ENCODE measurements around the gene C6orf89. TPM values are rescaled to one million over a fixed set of nuclear protein-coding genes. Genes with fewer than 3 reads are reported as not detected.

C6orf89 gene
- total and polyA plus RNA-seq, 4 donors: 16.7 to 59.7 (median 39.8) TPM

- H3K4me1 ChIP-seq (ENCODE audit: control insufficient read depth in 1 of 2, insufficient read depth in 2 of 2, low read length in 2 of 2): peaks cover 1 to 3% of the 10 kb centered on the region in 2 donors
- no peaks in the 10 kb centered on the region for H3K27me3 ChIP-seq (ENCODE audit: control insufficient read depth in 1 of 2, insufficient read depth in 2 of 2, low read length in 1 of 2)
- H3K9me3 ChIP-seq (ENCODE audit: control insufficient read depth, low read length): no peaks in the 10 kb centered on the region
- DNase-seq: no peak
- H3K36me3 ChIP-seq (ENCODE audit: control insufficient read depth in 1 of 2, insufficient read depth in 2 of 2, low read length in 1 of 2): no peaks in the 10 kb centered on the region
- no peak overlapping the region for H3K27ac ChIP-seq (ENCODE audit: low read depth in 1 of 2, low read length in 2 of 2)
- intact Hi-C loops (cut with DNase I): no loop called here
- no peak for ATAC-seq (ENCODE audit: low FRiP score)
- 86 to 95% methylated on average over 1 of the region's 1 CpG for WGBS, 2 donors
- H3K4me3 ChIP-seq (ENCODE audit: low read length in 2 of 2): no peak overlapping the region
These were observed 12.6 kb upstream of the C6orf89 start for GRCh38 chr6:36873115-36873514.

DNA sequence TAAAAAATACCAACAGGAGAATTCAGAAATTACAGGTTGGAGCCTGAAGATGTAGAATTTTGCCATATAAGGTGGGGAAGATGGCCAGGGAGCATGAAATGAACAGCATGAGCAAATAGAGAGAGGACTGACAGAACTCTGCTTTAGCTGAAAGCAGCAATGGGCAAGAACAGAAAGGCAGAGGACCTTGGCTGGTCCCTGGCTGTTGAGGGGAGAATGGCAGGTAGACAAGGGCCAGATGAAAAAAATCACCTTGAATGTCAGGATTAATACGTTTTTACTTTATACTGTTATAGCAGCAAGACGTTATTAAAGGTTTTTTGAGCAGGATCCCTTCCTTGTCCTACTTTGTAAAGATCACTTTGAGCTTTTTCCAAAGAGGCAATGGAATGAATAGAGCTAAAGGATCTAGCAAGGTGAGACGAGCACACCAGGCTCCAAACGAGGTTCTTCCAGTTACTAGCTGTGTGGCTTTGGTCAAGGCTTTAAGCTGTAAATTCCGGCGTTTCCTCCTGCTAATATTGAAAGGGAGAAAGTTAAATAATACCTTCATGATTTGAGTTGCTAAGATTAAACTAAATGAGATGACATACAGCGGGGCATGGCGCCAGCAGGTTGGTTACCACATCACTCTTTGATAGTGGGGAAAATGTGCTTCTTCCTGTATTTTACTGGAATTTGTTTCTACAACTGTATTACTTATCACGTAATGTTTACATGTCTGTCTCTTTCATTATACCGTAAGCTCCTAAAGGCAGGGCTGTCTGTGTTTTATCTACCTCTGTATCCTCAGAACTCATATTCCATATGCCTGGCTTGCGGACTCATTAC is 11.9 kb upstream of the C6orf89 start:
- 5 to 7% methylated on average over 11 of the region's 11 CpGs for WGBS, 2 donors
- intact Hi-C loops (cut with DNase I): no loop called here
- Histone ChIP-seq H3K36me3 (ENCODE audit: control insufficient read depth in 1 of 2, insufficient read depth in 2 of 2, low read length in 1 of 2) (no peaks in the 10 kb centered on the region), H3K4me3 (ENCODE audit: low read length in 2 of 2) (peak overlapping the region; percentile 86 to 96), H3K9me3 (ENCODE audit: control insufficient read depth, low read length) (no peaks in the 10 kb centered on the region), H3K4me1 (ENCODE audit: control insufficient read depth in 1 of 2, insufficient read depth in 2 of 2, low read length in 2 of 2) (peaks cover 1 to 3% of the 10 kb centered on the region in 2 donors), H3K27ac (ENCODE audit: low read depth in 1 of 2, low read length in 2 of 2) (no peak overlapping the region), H3K27me3 (ENCODE audit: control insufficient read depth in 1 of 2, insufficient read depth in 2 of 2, low read length in 1 of 2) (no peaks in the 10 kb centered on the region)
- DNase-seq (peak in 1 of 2 donors; percentile 81), ATAC-seq (ENCODE audit: low FRiP score) (no peak)

DNA sequence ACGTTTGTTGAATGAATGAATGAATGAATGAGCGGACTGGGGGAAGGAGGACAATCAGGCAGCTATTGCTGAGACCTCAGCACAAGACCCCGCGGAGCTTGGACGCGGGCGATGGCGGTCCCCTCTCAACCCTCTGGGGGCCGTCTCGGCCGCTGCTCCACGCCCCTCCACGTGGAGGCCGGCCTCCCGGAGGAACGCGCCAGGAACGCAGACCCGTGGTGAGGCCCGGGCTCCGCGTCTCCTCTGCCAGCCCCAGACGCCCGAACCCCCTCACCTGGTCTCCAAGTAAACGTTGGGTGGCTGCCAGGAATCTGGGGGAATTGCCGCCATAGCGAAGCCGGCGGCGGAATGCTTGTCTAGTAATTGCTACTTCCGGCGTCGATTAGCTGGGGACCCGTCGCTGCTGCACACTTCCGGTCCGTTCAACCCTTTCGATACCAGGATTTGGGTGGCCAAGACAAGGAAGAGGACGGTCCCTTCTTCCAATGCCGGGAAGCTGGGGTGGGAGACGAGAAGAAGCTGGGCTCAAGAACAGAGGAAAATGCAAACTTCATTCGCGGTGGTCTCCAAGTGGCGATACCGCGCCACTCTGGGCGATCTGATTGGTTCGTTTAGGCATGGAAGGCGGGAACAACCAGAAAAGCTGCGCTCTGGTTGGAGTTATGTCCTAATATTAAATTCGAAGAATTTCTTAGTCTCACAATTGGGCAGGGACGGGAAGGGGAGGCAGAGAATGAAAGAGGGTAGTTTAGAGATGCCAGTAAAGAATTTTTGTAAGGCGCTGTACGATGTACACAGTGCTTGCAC is 11.1 kb upstream of the C6orf89 start, which contains the start of gene PPIL1:
PPIL1 (minus strand) TSS at position 361 of the 807 bp plus-strand sequence; CDS start at position 330, 31 bp downstream.
- Histone ChIP-seq H3K9me3 (ENCODE audit: control insufficient read depth, low read length) (no peaks in the 10 kb centered on the region), H3K4me3 (ENCODE audit: low read length in 2 of 2) (peak within 1 kb of the TSS; percentile 86 to 96), H3K27ac (ENCODE audit: low read depth in 1 of 2, low read length in 2 of 2) (peak within 1 kb of the TSS in 1 of 2 donors; percentile 74), H3K36me3 (ENCODE audit: control insufficient read depth in 1 of 2, insufficient read depth in 2 of 2, low read length in 1 of 2) (no peaks in the 10 kb centered on the region), H3K4me1 (ENCODE audit: control insufficient read depth in 1 of 2, insufficient read depth in 2 of 2, low read length in 2 of 2) (peaks cover 1 to 3% of the 10 kb centered on the region in 2 donors), H3K27me3 (ENCODE audit: control insufficient read depth in 1 of 2, insufficient read depth in 2 of 2, low read length in 1 of 2) (no peaks in the 10 kb centered on the region)
- DNase-seq (peak; percentile 88 to 94), ATAC-seq (ENCODE audit: low FRiP score) (peak; percentile 94)
- 0% methylated on average over 50 to 54 of the region's 54 CpGs for WGBS, 2 donors
- intact Hi-C loops (cut with DNase I): no loop called here

- intact Hi-C loops (cut with DNase I): no loop called here
- peaks cover 1 to 3% of the 10 kb centered on the region in 2 donors for H3K4me1 ChIP-seq (ENCODE audit: control insufficient read depth in 1 of 2, insufficient read depth in 2 of 2, low read length in 2 of 2)
- peak overlapping the region; percentile 37 to 86 for H3K4me3 ChIP-seq (ENCODE audit: low read length in 2 of 2)
- no peaks in the 10 kb centered on the region for H3K27me3 ChIP-seq (ENCODE audit: control insufficient read depth in 1 of 2, insufficient read depth in 2 of 2, low read length in 1 of 2)
- WGBS, 2 donors: 24 to 34% methylated on average over 6 of the region's 6 CpGs
- no peak for ATAC-seq (ENCODE audit: low FRiP score)
- H3K27ac ChIP-seq (ENCODE audit: low read depth in 1 of 2, low read length in 2 of 2): no peak overlapping the region
- H3K36me3 ChIP-seq (ENCODE audit: control insufficient read depth in 1 of 2, insufficient read depth in 2 of 2, low read length in 1 of 2): no peaks in the 10 kb centered on the region
- no peak for DNase-seq
- no peaks in the 10 kb centered on the region for H3K9me3 ChIP-seq (ENCODE audit: control insufficient read depth, low read length)
These were observed 10.5 kb upstream of the C6orf89 start for GRCh38 chr6:36875250-36875633.

DNA sequence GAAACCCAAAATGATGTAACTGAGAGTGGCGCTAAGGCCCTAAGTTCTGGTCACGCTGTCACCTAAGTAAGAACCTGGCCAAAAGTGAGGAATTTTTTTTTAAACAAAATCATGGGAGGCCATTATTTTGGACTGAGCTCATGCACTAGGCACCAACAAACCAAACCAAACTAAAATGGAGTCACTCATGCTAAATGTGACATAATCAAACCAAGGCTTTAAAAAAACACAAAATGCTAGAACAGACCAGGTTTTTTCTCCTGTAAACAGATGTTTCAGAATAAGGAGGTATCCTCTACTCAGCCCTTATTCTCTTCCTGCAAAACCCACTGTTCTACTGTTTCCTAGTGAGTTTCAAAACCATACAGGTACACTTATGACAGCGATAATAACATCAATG is 1.1 kb upstream of the C6orf89 start:
- no peaks in the 10 kb centered on the region for H3K27me3 ChIP-seq (ENCODE audit: control insufficient read depth in 1 of 2, insufficient read depth in 2 of 2, low read length in 1 of 2)
- intact Hi-C loops (cut with DNase I): loop anchor here (1.0 to 10.0 kb wide), 4 partner anchors 96 to 330 kb away; no protein-coding TSS in a partner anchor
- H3K27ac ChIP-seq (ENCODE audit: low read depth in 1 of 2, low read length in 2 of 2): no peak overlapping the region
- H3K4me3 ChIP-seq (ENCODE audit: low read length in 2 of 2): no peak overlapping the region
- H3K36me3 ChIP-seq (ENCODE audit: control insufficient read depth in 1 of 2, insufficient read depth in 2 of 2, low read length in 1 of 2): no peaks in the 10 kb centered on the region
- H3K9me3 ChIP-seq (ENCODE audit: control insufficient read depth, low read length): no peaks in the 10 kb centered on the region
- ATAC-seq (ENCODE audit: low FRiP score): no peak
- H3K4me1 ChIP-seq (ENCODE audit: control insufficient read depth in 1 of 2, insufficient read depth in 2 of 2, low read length in 2 of 2): peaks cover 0 to 2% of the 10 kb centered on the region in 2 donors
- no peak for DNase-seq
- WGBS, 2 donors: 96 to 99% methylated on average over 3 of the region's 3 CpGs

GRCh38 chr6:36886950-36887618 is 1.3 kb downstream of the C6orf89 start:
- H3K36me3 ChIP-seq (ENCODE audit: control insufficient read depth in 1 of 2, insufficient read depth in 2 of 2, low read length in 1 of 2): no peaks in the 10 kb centered on the region
- H3K9me3 ChIP-seq (ENCODE audit: control insufficient read depth, low read length): no peaks in the 10 kb centered on the region
- H3K4me3 ChIP-seq (ENCODE audit: low read length in 2 of 2): no peak overlapping the region
- ATAC-seq (ENCODE audit: low FRiP score) (no peak), DNase-seq (no peak)
- WGBS, 2 donors: 57 to 61% methylated on average over 10 of the region's 10 CpGs
- intact Hi-C loops (cut with DNase I): loop anchor here (5.0 to 10.0 kb wide), 2 partner anchors 130 to 328 kb away; no protein-coding TSS in a partner anchor
- peaks cover 0 to 2% of the 10 kb centered on the region in 2 donors for H3K4me1 ChIP-seq (ENCODE audit: control insufficient read depth in 1 of 2, insufficient read depth in 2 of 2, low read length in 2 of 2)
- H3K27ac ChIP-seq (ENCODE audit: low read depth in 1 of 2, low read length in 2 of 2): no peak overlapping the region
- H3K27me3 ChIP-seq (ENCODE audit: control insufficient read depth in 1 of 2, insufficient read depth in 2 of 2, low read length in 1 of 2): no peaks in the 10 kb centered on the region

- ATAC-seq (ENCODE audit: low FRiP score): no peak
- H3K36me3 ChIP-seq (ENCODE audit: control insufficient read depth in 1 of 2, insufficient read depth in 2 of 2, low read length in 1 of 2): no peaks in the 10 kb centered on the region
- no peaks in the 10 kb centered on the region for H3K9me3 ChIP-seq (ENCODE audit: control insufficient read depth, low read length)
- 88 to 93% methylated on average over 7 of the region's 7 CpGs for WGBS, 2 donors
- H3K4me1 ChIP-seq (ENCODE audit: control insufficient read depth in 1 of 2, insufficient read depth in 2 of 2, low read length in 2 of 2): peaks cover 0 to 2% of the 10 kb centered on the region in 2 donors
- no peaks in the 10 kb centered on the region for H3K27me3 ChIP-seq (ENCODE audit: control insufficient read depth in 1 of 2, insufficient read depth in 2 of 2, low read length in 1 of 2)
- intact Hi-C loops (cut with DNase I): loop anchor here (5.0 to 10.0 kb wide), 2 partner anchors 129 to 327 kb away; no protein-coding TSS in a partner anchor
- no peak overlapping the region for H3K27ac ChIP-seq (ENCODE audit: low read depth in 1 of 2, low read length in 2 of 2)
- DNase-seq: no peak
- no peak overlapping the region for H3K4me3 ChIP-seq (ENCODE audit: low read length in 2 of 2)
These were observed 2.4 kb downstream of the C6orf89 start for GRCh38 chr6:36888115-36888643.

Data from aorta (tissue), 5 donors.